GM19099 (cell line): ENCODE results near the gene TMPRSS3.

ENCODE experiments used
- POLR2A ChIP-seq: IDR thresholded peaks from 3 replicates; pipeline ENCODE4 v1.6.1; 2011; ENCODE audit warnings: low read depth; ENCODE audit not compliant: insufficient read length; ENCODE audit errors: extremely low read depth

TMPRSS3 gene

GRCh38 chr21:42378418-42378817 is 17.4 kb downstream of the TMPRSS3 start:
- no peak for TF ChIP-seq POLR2A

- no peak for TF ChIP-seq POLR2A
Measured at GRCh38 chr21:42377951-42378340, 17.9 kb downstream of the TMPRSS3 start.

- no peak for TF ChIP-seq POLR2A
Measured at GRCh38 chr21:42377211-42377950, 18.5 kb downstream of the TMPRSS3 start.

- TF ChIP-seq POLR2A: no peak
Measured at GRCh38 chr21:42376338-42376982, 19.4 kb downstream of the TMPRSS3 start.

- TF ChIP-seq POLR2A: no peak
Measured at GRCh38 chr21:42375966-42376337, 19.9 kb downstream of the TMPRSS3 start.

- TF ChIP-seq POLR2A: no peak
Measured at GRCh38 chr21:42375506-42375905, 20.3 kb downstream of the TMPRSS3 start.

GRCh38 chr21:42374864-42375499 is 20.9 kb downstream of the TMPRSS3 start:
- TF ChIP-seq POLR2A: no peak

- TF ChIP-seq POLR2A: no peak
Measured at GRCh38 chr21:42374457-42374856, 21.4 kb downstream of the TMPRSS3 start.

GRCh38 chr21:42373908-42374455 is 21.9 kb downstream of the TMPRSS3 start:
- TF ChIP-seq POLR2A: no peak

- TF ChIP-seq POLR2A: no peak
Measured at GRCh38 chr21:42373196-42373907, 22.5 kb downstream of the TMPRSS3 start.

- no peak for TF ChIP-seq POLR2A
Measured at GRCh38 chr21:42370894-42371654, 24.8 kb downstream of the TMPRSS3 start.

GRCh38 chr21:42369821-42370220 is 26.0 kb downstream of the TMPRSS3 start:
- no peak for TF ChIP-seq POLR2A

- TF ChIP-seq POLR2A: no peak
Measured at GRCh38 chr21:42367367-42368165, 28.3 kb downstream of the TMPRSS3 start.

GRCh38 chr21:42366292-42367010 is 29.4 kb downstream of the TMPRSS3 start, which contains the start of gene TFF1:
Gene TFF1, minus strand, starts transcription at chr21:42366535. Its CDS starts 40 bp downstream, at chr21:42366495.
- TF ChIP-seq POLR2A: no peak

- TF ChIP-seq POLR2A: no peak
Measured at GRCh38 chr21:42365770-42366169, 30.1 kb downstream of the TMPRSS3 start.
